ENCODE data around the gene RTBDN. TPM values are rescaled to one million over a fixed set of nuclear protein-coding genes. Genes with fewer than 3 reads are reported as not detected.

The RTBDN gene
- polyA plus RNA-seq, 1 of the 3 experiments (the other 2 are of a cell fraction) = 0.72 TPM

GRCh38 chr19:12843328-12843727 is 8.9 kb upstream of the RTBDN start:
- 92% methylated on average over 7 of the region's 11 CpGs for WGBS (ENCODE audit: low lambda C conversion rate)
- H3K27ac ChIP-seq (ENCODE audit: low read depth in 2 of 2, low read length in 1 of 2) = no peak overlapping the region
- no peaks in the 10 kb centered on the region for H3K36me3 ChIP-seq (replicated peaks in 1 of 2; ENCODE audit: control insufficient read depth in 1 of 2, insufficient read depth in 2 of 2, low read length in 1 of 2)
- TF ChIP-seq CTCF (IDR thresholded peaks at IDR 0.05) (no peak), ELF1 (IDR thresholded peaks at IDR 0.05) (no peak), FOXM1 (IDR thresholded peaks at IDR 0.05; ENCODE audit: low read depth) (no peak), NRF1 (IDR thresholded peaks at IDR 0.05; ENCODE audit: low read depth, low read length) (no peak), ZBTB33 (IDR thresholded peaks at IDR 0.05; ENCODE audit: borderline replicate concordance, low read depth) (no peak), PBX3 (IDR thresholded peaks at IDR 0.05) (no peak), GABPA (IDR thresholded peaks at IDR 0.05; ENCODE audit: low read depth) (no peak), SIN3A (IDR thresholded peaks at IDR 0.05; ENCODE audit: borderline replicate concordance, low read depth, low read length) (no peak), MAX (IDR thresholded peaks at IDR 0.05; ENCODE audit: low read depth) (no peak), EP300 (IDR thresholded peaks at IDR 0.05; ENCODE audit: borderline replicate concordance in 1 of 2, low read depth in 1 of 2, low read length in 1 of 2) (no peak), TEAD4 (IDR thresholded peaks at IDR 0.05; ENCODE audit: borderline replicate concordance, insufficient read depth) (no peak), MXI1 (IDR thresholded peaks at IDR 0.05; ENCODE audit: low read depth, low read length) (no peak)
- H2AFZ ChIP-seq (ENCODE audit: low read depth) = no peak overlapping the region
- H3K4me3 ChIP-seq (ENCODE audit: low read depth in 2 of 2, low read length in 1 of 2) = no peak overlapping the region
- CTCF ChIA-PET = interaction anchor here (0.6 kb wide), 1 partner anchor 42 kb away, joined by 3 read pairs; no protein-coding TSS in a partner anchor
- peaks cover 12% of the 10 kb centered on the region for H3F3A ChIP-seq (replicated peaks; ENCODE audit: insufficient read depth)
- no peaks in the 10 kb centered on the region for H3K27me3 ChIP-seq (ENCODE audit: insufficient read depth)
- no peaks in the 10 kb centered on the region for H3K79me2 ChIP-seq (ENCODE audit: insufficient read depth)
- no peak for DNase-seq
- POLR2A ChIA-PET = no interaction called here
- H3K9me2 ChIP-seq = no peaks in the 10 kb centered on the region
- no peak overlapping the region for H3K4me2 ChIP-seq
- no peak overlapping the region for H3K9ac ChIP-seq
- H3K9me3 ChIP-seq = no peaks in the 10 kb centered on the region
- no peaks in the 10 kb centered on the region for H4K20me1 ChIP-seq (ENCODE audit: insufficient read depth)
- peaks cover 0 to 27% of the 10 kb centered on the region in 2 experiments; a peak in 1 of 4 replicates for H3K4me1 ChIP-seq (ENCODE audit: control insufficient read depth in 1 of 2, insufficient read depth in 2 of 2, low read depth in 1 of 2, low read length in 1 of 2)

- H3K4me2 ChIP-seq = no peak overlapping the region
- no peak overlapping the region for H3K27ac ChIP-seq (ENCODE audit: low read depth in 2 of 2, low read length in 1 of 2)
- H3K9me2 ChIP-seq = no peaks in the 10 kb centered on the region
- no peak for TF ChIP-seq CTCF (IDR thresholded peaks at IDR 0.05)
- no peak for TF ChIP-seq ELF1 (IDR thresholded peaks at IDR 0.05)
- TF ChIP-seq JUND (IDR thresholded peaks at IDR 0.05) = no peak
- TF ChIP-seq TAF1 (IDR thresholded peaks at IDR 0.05; ENCODE audit: borderline replicate concordance, low read depth, low read length) = no peak
- TF ChIP-seq RCOR1 (IDR thresholded peaks at IDR 0.05; ENCODE audit: low read length) = no peak
- no peak for TF ChIP-seq GABPA (IDR thresholded peaks at IDR 0.05; ENCODE audit: low read depth)
- TF ChIP-seq USF2 (IDR thresholded peaks at IDR 0.05; ENCODE audit: borderline replicate concordance, low read depth, low read length) = no peak
- no peak for TF ChIP-seq TEAD4 (IDR thresholded peaks at IDR 0.05; ENCODE audit: borderline replicate concordance, insufficient read depth)
- no peak for TF ChIP-seq YY1 (IDR thresholded peaks at IDR 0.05; ENCODE audit: low read depth)
- no peak for TF ChIP-seq RAD21 (IDR thresholded peaks at IDR 0.05; ENCODE audit: low read length)
- no peak for TF ChIP-seq FOXM1 (IDR thresholded peaks at IDR 0.05; ENCODE audit: low read depth)
- TF ChIP-seq EZH2phosphoT487 (IDR thresholded peaks at IDR 0.05; ENCODE audit: borderline replicate concordance, low read depth) = no peak
- no peak for TF ChIP-seq MXI1 (IDR thresholded peaks at IDR 0.05; ENCODE audit: low read depth, low read length)
- no peaks in the 10 kb centered on the region for H3K9me3 ChIP-seq
- no peaks in the 10 kb centered on the region for H3K36me3 ChIP-seq (replicated peaks in 1 of 2; ENCODE audit: control insufficient read depth in 1 of 2, insufficient read depth in 2 of 2, low read length in 1 of 2)
- H3K4me1 ChIP-seq (ENCODE audit: control insufficient read depth in 1 of 2, insufficient read depth in 2 of 2, low read depth in 1 of 2, low read length in 1 of 2) = peaks cover 0 to 31% of the 10 kb centered on the region in 2 experiments; a peak in 1 of 4 replicates
- no peaks in the 10 kb centered on the region for H4K20me1 ChIP-seq (ENCODE audit: insufficient read depth)
- ChIA-PET POLR2A (no interaction called here), CTCF (no interaction called here)
- no peak overlapping the region for H3K4me3 ChIP-seq (ENCODE audit: low read depth in 2 of 2, low read length in 1 of 2)
- H3K27me3 ChIP-seq (ENCODE audit: insufficient read depth) = no peaks in the 10 kb centered on the region
- H3K79me2 ChIP-seq (ENCODE audit: insufficient read depth) = no peaks in the 10 kb centered on the region
- DNase-seq = no peak
- peaks cover 12% of the 10 kb centered on the region for H3F3A ChIP-seq (replicated peaks; ENCODE audit: insufficient read depth)
- no peak overlapping the region for H3K9ac ChIP-seq
- WGBS (ENCODE audit: low lambda C conversion rate) = 95% methylated on average over 18 of the region's 18 CpGs
- no peak overlapping the region for H2AFZ ChIP-seq (ENCODE audit: low read depth)
These were observed 8.1 kb upstream of the RTBDN start for GRCh38 chr19:12842511-12842910.

Measured in SK-N-SH (cell line).